ENCODE results near the gene USP10.

The USP10 gene

GRCh38 chr16:84791501-84791900, 91.7 kb downstream of the USP10 start:
- no peak for FAIRE-seq

DNA sequence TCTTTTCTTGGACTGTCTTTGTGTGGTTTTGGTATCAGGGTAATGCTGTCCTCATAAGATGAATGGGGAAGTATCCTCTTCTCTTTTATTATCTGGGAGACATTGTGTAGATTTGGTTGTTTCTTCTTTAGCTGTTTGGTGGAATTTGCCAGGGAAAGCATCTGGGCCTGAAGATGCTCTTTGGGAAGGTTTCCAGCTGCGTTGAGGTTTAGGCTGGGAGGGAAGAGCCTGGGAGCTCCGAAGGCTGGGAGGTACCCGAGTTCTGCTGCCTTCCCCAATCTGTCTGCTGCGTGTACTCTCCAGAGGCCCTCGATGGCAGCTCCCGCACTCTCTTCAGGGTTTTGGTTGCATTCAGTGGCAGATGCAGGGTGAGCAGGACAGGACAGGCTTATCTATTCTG, 94.4 kb downstream of the USP10 start:
- FAIRE-seq: no peak

More at GRCh38 chr16:84791501-84791900, 91.7 kb downstream of the USP10 start:
- TF ChIP-seq, protein P1, sequence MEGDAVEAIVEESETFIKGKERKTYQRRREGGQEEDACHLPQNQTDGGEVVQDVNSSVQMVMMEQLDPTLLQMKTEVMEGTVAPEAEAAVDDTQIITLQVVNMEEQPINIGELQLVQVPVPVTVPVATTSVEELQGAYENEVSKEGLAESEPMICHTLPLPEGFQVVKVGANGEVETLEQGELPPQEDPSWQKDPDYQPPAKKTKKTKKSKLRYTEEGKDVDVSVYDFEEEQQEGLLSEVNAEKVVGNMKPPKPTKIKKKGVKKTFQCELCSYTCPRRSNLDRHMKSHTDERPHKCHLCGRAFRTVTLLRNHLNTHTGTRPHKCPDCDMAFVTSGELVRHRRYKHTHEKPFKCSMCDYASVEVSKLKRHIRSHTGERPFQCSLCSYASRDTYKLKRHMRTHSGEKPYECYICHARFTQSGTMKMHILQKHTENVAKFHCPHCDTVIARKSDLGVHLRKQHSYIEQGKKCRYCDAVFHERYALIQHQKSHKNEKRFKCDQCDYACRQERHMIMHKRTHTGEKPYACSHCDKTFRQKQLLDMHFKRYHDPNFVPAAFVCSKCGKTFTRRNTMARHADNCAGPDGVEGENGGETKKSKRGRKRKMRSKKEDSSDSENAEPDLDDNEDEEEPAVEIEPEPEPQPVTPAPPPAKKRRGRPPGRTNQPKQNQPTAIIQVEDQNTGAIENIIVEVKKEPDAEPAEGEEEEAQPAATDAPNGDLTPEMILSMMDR (IDR thresholded peaks at IDR 0.05; ENCODE audit: insufficient read depth, missing control alignments): no peak
- no peak for DNase-seq (ENCODE audit: insufficient read length, low spot score)

GRCh38 chr16:84794626-84795025, 94.8 kb downstream of the USP10 start:
- DNase-seq (ENCODE audit: insufficient read length, low spot score): no peak

More for the DNA sequence above, 94.4 kb downstream of the USP10 start:
- TF ChIP-seq, protein P1 (IDR thresholded peaks at IDR 0.05; ENCODE audit: insufficient read depth, missing control alignments): no peak
- no peak for DNase-seq (ENCODE audit: insufficient read length, low spot score)

GRCh38 chr16:84795329-84796053, 95.7 kb downstream of the USP10 start:
- FAIRE-seq: no peak
- no peak for DNase-seq (ENCODE audit: insufficient read length, low spot score)
- TF ChIP-seq, protein P1 (IDR thresholded peaks at IDR 0.05; ENCODE audit: insufficient read depth, missing control alignments): no peak

More at GRCh38 chr16:84794626-84795025, 94.8 kb downstream of the USP10 start:
- TF ChIP-seq, protein P1 (IDR thresholded peaks at IDR 0.05; ENCODE audit: insufficient read depth, missing control alignments): no peak
- FAIRE-seq: no peak

DNA sequence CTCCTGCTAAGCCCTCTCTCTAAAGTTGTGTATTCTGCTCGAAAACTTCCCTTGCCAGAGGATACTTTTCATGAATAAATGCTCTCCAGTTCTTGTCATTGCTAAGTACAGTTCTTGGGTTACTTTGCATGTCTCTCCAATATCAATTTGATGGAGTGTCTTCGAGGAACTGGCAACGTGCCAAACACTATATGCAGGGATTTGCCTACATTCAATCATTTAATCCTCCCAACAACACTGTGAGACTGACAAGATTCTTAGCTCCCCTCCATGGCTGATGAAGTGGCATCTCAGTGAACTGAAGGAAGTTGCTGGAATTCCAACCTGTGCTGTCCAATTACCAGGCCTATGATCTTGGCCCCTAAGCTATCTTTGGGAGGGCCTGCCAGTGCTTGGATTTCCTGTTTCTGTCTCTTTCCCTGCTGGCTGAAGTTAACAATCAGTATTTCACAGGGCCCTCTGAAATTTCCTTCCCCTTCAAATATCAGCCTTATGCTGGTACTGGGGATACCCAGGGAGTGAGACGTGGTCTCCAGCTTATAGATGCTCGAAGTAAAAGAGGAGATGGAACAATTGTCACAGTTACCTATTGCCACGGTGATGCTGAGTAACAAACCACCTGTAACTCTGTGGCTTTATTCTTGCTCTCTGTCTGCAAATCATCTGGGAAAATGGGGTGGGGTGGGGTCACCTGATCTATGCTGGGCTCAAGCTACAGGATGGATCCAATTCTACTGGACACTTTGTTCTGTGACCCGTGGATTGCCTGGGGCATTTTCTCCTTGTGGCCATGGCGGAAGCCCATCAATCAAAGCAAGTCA, 100.6 kb downstream of the USP10 start:
- FAIRE-seq (no peak), DNase-seq (ENCODE audit: insufficient read length, low spot score) (no peak)
- TF ChIP-seq, protein P1 (IDR thresholded peaks at IDR 0.05; ENCODE audit: insufficient read depth, missing control alignments): no peak

- TF ChIP-seq, protein P1 (IDR thresholded peaks at IDR 0.05; ENCODE audit: insufficient read depth, missing control alignments): no peak
- DNase-seq (ENCODE audit: insufficient read length, low spot score) (no peak), FAIRE-seq (no peak)
Measured at GRCh38 chr16:84803146-84803545, 103.3 kb downstream of the USP10 start.

Data from D721Med (cell line).